ENCODE results near the gene SIM2. TPM values are rescaled to one million over a fixed set of nuclear protein-coding genes. Genes with fewer than 3 reads are reported as not detected.

Gene SIM2
- total RNA-seq, 1 donor from 2014 or later = not detected

- peaks cover 91% of the 10 kb centered on the region for H3K27me3 Mint-ChIP-seq (ENCODE audit: low read depth)
- no peak for TF ChIP-seq CTCF (IDR thresholded peaks at IDR 0.05; ENCODE audit: unreplicated experiment)
- no peaks in the 10 kb centered on the region for H3K36me3 Mint-ChIP-seq
- no peaks in the 10 kb centered on the region for H3K9me3 Mint-ChIP-seq
- no peak overlapping the region for H3K27ac Mint-ChIP-seq
- no peak for DNase-seq (ENCODE audit: low spot score in 2 of 2, unreplicated experiment in 2 of 2)
- H3K4me3 Mint-ChIP-seq = no peak overlapping the region
- H3K4me1 Mint-ChIP-seq = peaks cover 19% of the 10 kb centered on the region
These were observed 2.4 kb upstream of the SIM2 start for GRCh38 chr21:36696390-36697059.

DNA sequence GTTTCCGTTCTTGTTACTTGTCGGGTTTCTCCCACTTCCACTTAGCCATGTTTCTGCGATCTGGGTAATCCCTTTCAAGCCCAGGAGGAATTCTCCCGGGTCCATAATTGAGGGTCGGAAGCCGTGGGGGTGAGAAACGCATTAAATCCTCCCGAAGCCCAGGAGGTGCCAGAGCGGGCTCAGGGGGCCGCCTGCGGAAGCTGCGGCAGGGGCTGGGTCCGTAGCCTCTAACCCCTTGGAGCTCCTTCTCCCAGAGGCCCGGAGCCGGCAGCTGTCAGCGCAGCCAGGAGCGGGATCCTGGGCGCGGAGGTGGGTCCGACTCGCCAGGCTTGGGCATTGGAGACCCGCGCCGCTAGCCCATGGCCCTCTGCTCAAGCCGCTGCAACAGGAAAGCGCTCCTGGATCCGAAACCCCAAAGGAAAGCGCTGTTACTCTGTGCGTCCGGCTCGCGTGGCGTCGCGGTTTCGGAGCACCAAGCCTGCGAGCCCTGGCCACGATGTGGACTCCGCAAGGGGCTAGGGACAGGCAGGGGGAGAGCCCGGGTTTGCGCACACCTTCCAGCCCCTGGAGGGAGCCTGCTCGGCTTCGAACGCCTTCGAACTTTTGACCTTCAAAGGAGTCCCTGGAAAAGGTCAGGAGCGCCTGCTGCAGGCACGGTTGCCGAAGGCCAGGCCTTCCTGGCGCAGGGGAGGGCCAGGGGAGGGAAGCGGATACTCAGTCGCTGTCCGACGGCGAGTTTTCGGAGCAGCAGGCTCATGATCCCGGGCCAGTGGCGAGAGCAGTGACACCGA is 1.7 kb upstream of the SIM2 start:
- no peak for DNase-seq (ENCODE audit: low spot score in 2 of 2, unreplicated experiment in 2 of 2)
- peaks cover 16% of the 10 kb centered on the region for H3K4me1 Mint-ChIP-seq
- peaks cover 91% of the 10 kb centered on the region for H3K27me3 Mint-ChIP-seq (ENCODE audit: low read depth)
- no peak overlapping the region for H3K4me3 Mint-ChIP-seq
- TF ChIP-seq CTCF (IDR thresholded peaks at IDR 0.05; ENCODE audit: unreplicated experiment) = no peak
- H3K27ac Mint-ChIP-seq = no peak overlapping the region
- H3K9me3 Mint-ChIP-seq = no peaks in the 10 kb centered on the region
- no peaks in the 10 kb centered on the region for H3K36me3 Mint-ChIP-seq

DNA sequence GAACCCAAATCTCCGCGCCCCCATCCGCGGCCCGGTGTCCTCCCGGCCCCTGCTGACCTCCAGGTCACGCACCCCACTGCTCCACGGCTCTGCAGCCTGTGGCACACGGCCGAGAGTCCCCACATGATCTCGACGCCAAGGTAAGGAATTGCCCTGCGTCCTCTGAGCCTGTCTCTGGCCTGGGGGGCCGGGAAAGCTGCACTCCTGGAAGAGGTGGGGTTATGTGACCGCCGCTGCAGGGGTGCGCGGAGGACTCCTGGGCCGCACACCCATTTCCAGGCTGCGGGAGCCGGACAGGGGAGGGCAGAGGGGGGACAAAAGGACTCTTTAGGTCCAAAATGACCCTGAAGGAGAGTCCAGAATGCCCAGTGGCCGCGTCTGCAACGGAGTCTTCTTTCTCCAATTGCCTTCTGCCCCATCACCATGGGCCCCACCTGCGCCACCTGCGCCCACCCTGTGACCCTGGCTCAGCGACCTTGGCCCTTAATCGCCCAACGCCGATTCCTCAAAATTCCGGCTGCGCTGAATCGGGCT is 997 bp upstream of the SIM2 start:
- TF ChIP-seq CTCF (IDR thresholded peaks at IDR 0.05; ENCODE audit: unreplicated experiment) = no peak
- no peak overlapping the region for H3K4me3 Mint-ChIP-seq
- no peaks in the 10 kb centered on the region for H3K36me3 Mint-ChIP-seq
- H3K4me1 Mint-ChIP-seq = peaks cover 13% of the 10 kb centered on the region
- no peaks in the 10 kb centered on the region for H3K9me3 Mint-ChIP-seq
- peaks cover 91% of the 10 kb centered on the region for H3K27me3 Mint-ChIP-seq (ENCODE audit: low read depth)
- H3K27ac Mint-ChIP-seq = no peak overlapping the region
- no peak for DNase-seq (ENCODE audit: low spot score in 2 of 2, unreplicated experiment in 2 of 2)

DNA sequence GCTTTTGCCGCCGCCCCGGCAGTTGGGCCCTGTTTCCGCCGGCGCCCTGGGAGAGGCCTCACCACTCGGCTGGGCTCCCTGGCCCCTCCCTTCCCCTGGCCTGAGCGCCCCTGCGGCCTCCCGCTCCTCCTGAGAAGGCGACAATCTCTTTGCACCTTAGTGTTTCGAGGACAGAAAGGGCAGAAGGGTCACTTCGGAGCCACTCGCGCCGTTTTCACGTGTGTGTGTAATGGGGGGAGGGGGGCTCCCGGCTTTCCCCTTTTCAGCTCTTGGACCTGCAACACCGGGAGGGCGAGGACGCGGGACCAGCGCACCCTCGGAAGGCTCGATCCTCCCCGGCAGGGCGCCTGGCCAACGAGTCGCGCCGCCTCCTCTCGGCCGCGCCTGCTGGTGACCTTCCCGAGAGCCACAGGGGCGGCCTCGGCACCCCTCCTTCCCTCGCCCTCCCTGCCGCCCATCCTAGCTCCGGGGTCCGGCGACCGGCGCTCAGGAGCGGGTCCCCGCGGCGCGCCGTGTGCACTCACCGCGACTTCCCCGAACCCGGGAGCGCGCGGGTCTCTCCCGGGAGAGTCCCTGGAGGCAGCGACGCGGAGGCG is 432 bp upstream of the SIM2 start:
- H3K27ac Mint-ChIP-seq = no peak overlapping the region
- no peak overlapping the region for H3K4me3 Mint-ChIP-seq
- TF ChIP-seq CTCF (IDR thresholded peaks at IDR 0.05; ENCODE audit: unreplicated experiment) = no peak
- H3K4me1 Mint-ChIP-seq = peaks cover 13% of the 10 kb centered on the region
- H3K9me3 Mint-ChIP-seq = no peaks in the 10 kb centered on the region
- peaks cover 92% of the 10 kb centered on the region for H3K27me3 Mint-ChIP-seq (ENCODE audit: low read depth)
- no peaks in the 10 kb centered on the region for H3K36me3 Mint-ChIP-seq
- no peak for DNase-seq (ENCODE audit: low spot score in 2 of 2, unreplicated experiment in 2 of 2)

DNA sequence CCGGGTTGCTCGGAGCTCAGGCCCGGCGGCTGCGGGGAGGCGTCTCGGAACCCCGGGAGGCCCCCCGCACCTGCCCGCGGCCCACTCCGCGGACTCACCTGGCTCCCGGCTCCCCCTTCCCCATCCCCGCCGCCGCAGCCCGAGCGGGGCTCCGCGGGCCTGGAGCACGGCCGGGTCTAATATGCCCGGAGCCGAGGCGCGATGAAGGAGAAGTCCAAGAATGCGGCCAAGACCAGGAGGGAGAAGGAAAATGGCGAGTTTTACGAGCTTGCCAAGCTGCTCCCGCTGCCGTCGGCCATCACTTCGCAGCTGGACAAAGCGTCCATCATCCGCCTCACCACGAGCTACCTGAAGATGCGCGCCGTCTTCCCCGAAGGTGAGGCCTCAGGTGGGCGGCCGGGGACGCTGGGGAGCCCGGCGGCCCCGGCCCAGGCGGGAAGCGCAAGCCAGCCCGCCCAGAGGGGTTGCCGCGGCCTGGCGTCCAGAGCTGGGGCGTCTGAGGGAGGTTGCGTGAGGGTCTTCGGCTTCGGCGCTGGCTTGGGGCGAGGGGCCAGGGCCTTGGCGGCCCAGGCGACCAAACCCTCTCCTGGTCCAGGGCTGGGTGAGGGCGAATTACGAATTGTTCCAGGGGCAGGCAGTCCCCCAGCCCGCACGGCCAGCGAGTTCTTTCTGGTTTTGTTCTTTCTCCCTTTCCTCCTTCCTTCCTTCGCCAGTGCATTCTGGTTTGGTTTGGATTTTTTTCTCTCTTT is 805 bp downstream of the SIM2 start:
- H3K27me3 Mint-ChIP-seq (ENCODE audit: low read depth) = peaks cover 92% of the 10 kb centered on the region
- H3K36me3 Mint-ChIP-seq = no peaks in the 10 kb centered on the region
- no peaks in the 10 kb centered on the region for H3K9me3 Mint-ChIP-seq
- TF ChIP-seq CTCF (IDR thresholded peaks at IDR 0.05; ENCODE audit: unreplicated experiment) = no peak
- H3K4me1 Mint-ChIP-seq = peaks cover 14% of the 10 kb centered on the region
- DNase-seq (ENCODE audit: low spot score in 2 of 2, unreplicated experiment in 2 of 2) = no peak
- H3K27ac Mint-ChIP-seq = no peak overlapping the region
- peak overlapping the region; percentile 38 for H3K4me3 Mint-ChIP-seq

All from mesothelial cell of epicardium (in vitro differentiated cells).